ENCODE results near the gene AREG.

Gene AREG

GRCh38 chr4:74463123-74463522 lies 18.2 kb downstream of the AREG start:
- Histone ChIP-seq H3K9me2 (replicated peaks; ENCODE audit: low read depth, low read length) (no peaks in the 10 kb centered on the region), H3K36me3 (ENCODE audit: insufficient read depth, low read length) (no peaks in the 10 kb centered on the region), H3K4me3 (ENCODE audit: low read length, poor library complexity, severe bottlenecking) (no peak overlapping the region), H3K27me3 (ENCODE audit: insufficient read depth, low read length, poor library complexity, severe bottlenecking) (no peaks in the 10 kb centered on the region), H3K9ac (ENCODE audit: low read depth, low read length, poor library complexity, severe bottlenecking) (no peak overlapping the region), H3F3A (ENCODE audit: low read depth) (no peaks in the 10 kb centered on the region), H3K9me3 (ENCODE audit: insufficient read depth, low read depth, low read length) (no peaks in the 10 kb centered on the region), H3K79me2 (ENCODE audit: insufficient read depth, low read length) (no peaks in the 10 kb centered on the region), H3K4me1 (ENCODE audit: insufficient read depth, low read length, poor library complexity, severe bottlenecking) (no peaks in the 10 kb centered on the region), H4K20me1 (ENCODE audit: insufficient read depth, low read length, poor library complexity, severe bottlenecking) (no peaks in the 10 kb centered on the region), H2AFZ (ENCODE audit: low read length) (no peak overlapping the region), H3K4me2 (ENCODE audit: low read depth, low read length, poor library complexity, severe bottlenecking) (no peak overlapping the region)
- TF ChIP-seq EZH2phosphoT487 (IDR thresholded peaks at IDR 0.05; ENCODE audit: borderline replicate concordance) (no peak), CTCF (conservative IDR thresholded peaks at IDR 0.05; ENCODE audit: low read length) (no peak)

GRCh38 chr4:74464291-74464690 lies 19.4 kb downstream of the AREG start:
- Histone ChIP-seq H3K4me3 (ENCODE audit: low read length, poor library complexity, severe bottlenecking) (no peak overlapping the region), H3K79me2 (ENCODE audit: insufficient read depth, low read length) (no peaks in the 10 kb centered on the region), H2AFZ (ENCODE audit: low read length) (no peak overlapping the region)

GRCh38 chr4:74466242-74466641 lies 21.3 kb downstream of the AREG start:
- Histone ChIP-seq H2AFZ (ENCODE audit: low read length) (no peak overlapping the region), H4K20me1 (ENCODE audit: insufficient read depth, low read length, poor library complexity, severe bottlenecking) (no peaks in the 10 kb centered on the region), H3F3A (ENCODE audit: low read depth) (no peaks in the 10 kb centered on the region), H3K9ac (ENCODE audit: low read depth, low read length, poor library complexity, severe bottlenecking) (no peak overlapping the region), H3K9me3 (ENCODE audit: insufficient read depth, low read depth, low read length) (no peaks in the 10 kb centered on the region), H3K4me1 (ENCODE audit: insufficient read depth, low read length, poor library complexity, severe bottlenecking) (no peaks in the 10 kb centered on the region), H3K79me2 (ENCODE audit: insufficient read depth, low read length) (no peaks in the 10 kb centered on the region), H3K9me2 (replicated peaks; ENCODE audit: low read depth, low read length) (no peaks in the 10 kb centered on the region), H3K36me3 (ENCODE audit: insufficient read depth, low read length) (no peaks in the 10 kb centered on the region), H3K4me2 (ENCODE audit: low read depth, low read length, poor library complexity, severe bottlenecking) (no peak overlapping the region), H3K27me3 (ENCODE audit: insufficient read depth, low read length, poor library complexity, severe bottlenecking) (no peaks in the 10 kb centered on the region), H3K4me3 (ENCODE audit: low read length, poor library complexity, severe bottlenecking) (no peak overlapping the region)
- TF ChIP-seq EZH2phosphoT487 (IDR thresholded peaks at IDR 0.05; ENCODE audit: borderline replicate concordance): no peak
- TF ChIP-seq CTCF (conservative IDR thresholded peaks at IDR 0.05; ENCODE audit: low read length): no peak

More at GRCh38 chr4:74464291-74464690, 19.4 kb downstream of the AREG start:
- Histone ChIP-seq H3K9me3 (ENCODE audit: insufficient read depth, low read depth, low read length) (no peaks in the 10 kb centered on the region), H3K4me2 (ENCODE audit: low read depth, low read length, poor library complexity, severe bottlenecking) (no peak overlapping the region), H3F3A (ENCODE audit: low read depth) (no peaks in the 10 kb centered on the region), H4K20me1 (ENCODE audit: insufficient read depth, low read length, poor library complexity, severe bottlenecking) (no peaks in the 10 kb centered on the region), H3K27me3 (ENCODE audit: insufficient read depth, low read length, poor library complexity, severe bottlenecking) (no peaks in the 10 kb centered on the region), H3K9ac (ENCODE audit: low read depth, low read length, poor library complexity, severe bottlenecking) (no peak overlapping the region), H3K36me3 (ENCODE audit: insufficient read depth, low read length) (no peaks in the 10 kb centered on the region), H3K9me2 (replicated peaks; ENCODE audit: low read depth, low read length) (no peaks in the 10 kb centered on the region), H3K4me1 (ENCODE audit: insufficient read depth, low read length, poor library complexity, severe bottlenecking) (no peaks in the 10 kb centered on the region)
- TF ChIP-seq EZH2phosphoT487 (IDR thresholded peaks at IDR 0.05; ENCODE audit: borderline replicate concordance) (no peak), CTCF (conservative IDR thresholded peaks at IDR 0.05; ENCODE audit: low read length) (no peak)
